ENCODE measurements around the gene UFM1. TPM values are rescaled to one million over a fixed set of nuclear protein-coding genes. Genes with fewer than 3 reads are reported as not detected.

The UFM1 gene
- total and polyA plus RNA-seq, 2 of the 4 experiments (the other 2 are of a cell fraction), result 43.5 to 94.5 TPM

GRCh38 chr13:38384171-38384570 lies 34.5 kb downstream of the UFM1 start:
- intact Hi-C loops (cut with micrococcal nuclease) (no loop called here), dilution Hi-C loops (cut with HindIII; ENCODE audit: low sequenced_read_pairs, unreplicated experiment) (no loop called here), in situ Hi-C loops (cut with MboI; ENCODE audit: low sequenced_read_pairs) (no loop called here)
- no peaks in the 10 kb centered on the region for H3K9me1 ChIP-seq (ENCODE audit: insufficient read depth, low read length)
- H3K23ac ChIP-seq (ENCODE audit: low read depth, low read length), result no peak overlapping the region
- H2AFZ ChIP-seq (replicated peaks; ENCODE audit: low read length, poor library complexity), result no peak overlapping the region
- H2BK20ac ChIP-seq (ENCODE audit: low read depth, low read length), result no peak overlapping the region
- H3K27me3 ChIP-seq (ENCODE audit: control insufficient read depth, insufficient read depth, low read length), result no peaks in the 10 kb centered on the region; the same call in none of the 2 replicates
- H4K20me1 ChIP-seq (ENCODE audit: insufficient read depth, low read length), result no peaks in the 10 kb centered on the region
- H3K18ac ChIP-seq (ENCODE audit: low read depth, low read length), result no peak overlapping the region
- no peak overlapping the region for H3K56ac ChIP-seq (ENCODE audit: extremely low read depth, insufficient read depth, low read length)
- WGBS, 2 experiments (ENCODE audit: extremely low coverage in 2 of 2, insufficient read length in 1 of 2), result no CpG with 5 or more reads among the region's 3 CpGs
- no peak overlapping the region for H4K91ac ChIP-seq (ENCODE audit: insufficient read depth, low read depth, low read length)
- no peaks in the 10 kb centered on the region for H3K79me1 ChIP-seq (ENCODE audit: low read depth in 1 of 2, low read length in 2 of 2)
- BruUV-seq (replicated peaks), result no TSS peak
- no peaks in the 10 kb centered on the region for H3K4me1 ChIP-seq (ENCODE audit: control insufficient read depth, insufficient read depth, low read length)
- no peak overlapping the region for H2AK5ac ChIP-seq (ENCODE audit: low read depth, low read length)
- H2BK15ac ChIP-seq (ENCODE audit: low read depth, low read length), result no peak overlapping the region
- H3K9me3 ChIP-seq (ENCODE audit: control insufficient read depth, insufficient read depth, low read length), result no peaks in the 10 kb centered on the region
- no peak overlapping the region for H3K27ac ChIP-seq (ENCODE audit: insufficient read depth, low read length)
- no peak overlapping the region for H4K8ac ChIP-seq (ENCODE audit: low read depth in 2 of 2, low read length in 2 of 2)
- H2AK9ac ChIP-seq (replicated peaks; ENCODE audit: low read depth, low read length, poor library complexity), result no peak overlapping the region
- no peak overlapping the region for H4K5ac ChIP-seq (ENCODE audit: low read depth, low read length)
- TF ChIP-seq FOS (IDR thresholded peaks at IDR 0.05; ENCODE audit: low read depth, low read length) (no peak), NFE2L2 (IDR thresholded peaks at IDR 0.05; ENCODE audit: low read depth, low read length) (no peak), MAZ (IDR thresholded peaks at IDR 0.05; ENCODE audit: borderline replicate concordance, low read depth, low read length) (no peak), USF2 (IDR thresholded peaks at IDR 0.05; ENCODE audit: low read depth, low read length) (no peak), MAFK (IDR thresholded peaks at IDR 0.05; ENCODE audit: low read depth, low read length) (no peak), CHD1 (IDR thresholded peaks at IDR 0.05; ENCODE audit: low read depth, low read length) (no peak), RAD21 (IDR thresholded peaks at IDR 0.05; ENCODE audit: low read length) (no peak), ELK1 (IDR thresholded peaks at IDR 0.05; ENCODE audit: borderline replicate concordance, low read depth, low read length) (no peak), RFX5 (IDR thresholded peaks at IDR 0.05; ENCODE audit: low read depth, low read length) (no peak), MXI1 (IDR thresholded peaks at IDR 0.05; ENCODE audit: borderline replicate concordance, low read depth, low read length) (no peak), CEBPB (IDR thresholded peaks at IDR 0.05; ENCODE audit: low read depth, low read length) (no peak), BHLHE40 (IDR thresholded peaks at IDR 0.05; ENCODE audit: low read depth, low read length) (no peak), POLR2A (IDR thresholded peaks at IDR 0.05; ENCODE audit: low read depth, low read length) (no peak), SMC3 (IDR thresholded peaks at IDR 0.05; ENCODE audit: low read depth, low read length) (no peak), RCOR1 (IDR thresholded peaks at IDR 0.05; ENCODE audit: insufficient replicate concordance, low read length) (no peak)
- TF ChIP-seq, protein P1, sequence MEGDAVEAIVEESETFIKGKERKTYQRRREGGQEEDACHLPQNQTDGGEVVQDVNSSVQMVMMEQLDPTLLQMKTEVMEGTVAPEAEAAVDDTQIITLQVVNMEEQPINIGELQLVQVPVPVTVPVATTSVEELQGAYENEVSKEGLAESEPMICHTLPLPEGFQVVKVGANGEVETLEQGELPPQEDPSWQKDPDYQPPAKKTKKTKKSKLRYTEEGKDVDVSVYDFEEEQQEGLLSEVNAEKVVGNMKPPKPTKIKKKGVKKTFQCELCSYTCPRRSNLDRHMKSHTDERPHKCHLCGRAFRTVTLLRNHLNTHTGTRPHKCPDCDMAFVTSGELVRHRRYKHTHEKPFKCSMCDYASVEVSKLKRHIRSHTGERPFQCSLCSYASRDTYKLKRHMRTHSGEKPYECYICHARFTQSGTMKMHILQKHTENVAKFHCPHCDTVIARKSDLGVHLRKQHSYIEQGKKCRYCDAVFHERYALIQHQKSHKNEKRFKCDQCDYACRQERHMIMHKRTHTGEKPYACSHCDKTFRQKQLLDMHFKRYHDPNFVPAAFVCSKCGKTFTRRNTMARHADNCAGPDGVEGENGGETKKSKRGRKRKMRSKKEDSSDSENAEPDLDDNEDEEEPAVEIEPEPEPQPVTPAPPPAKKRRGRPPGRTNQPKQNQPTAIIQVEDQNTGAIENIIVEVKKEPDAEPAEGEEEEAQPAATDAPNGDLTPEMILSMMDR (conservative IDR thresholded peaks at IDR 0.05; ENCODE audit: low read depth, low read length), result no peak
- H2BK5ac ChIP-seq (ENCODE audit: low read depth, low read length, poor library complexity, severe bottlenecking), result no peak overlapping the region
- POLR2A ChIA-PET (ENCODE audit: unreplicated experiment), result no interaction called here
- no peak overlapping the region for H3K9ac ChIP-seq (ENCODE audit: low read depth, low read length)
- no peak overlapping the region for H3K4me2 ChIP-seq (ENCODE audit: low read depth, low read length)
- H2BK120ac ChIP-seq (ENCODE audit: low read depth, low read length), result no peak overlapping the region
- CTCF ChIA-PET, result no interaction called here
- DNase-seq (no peak), ATAC-seq (ENCODE audit: low read depth) (no peak)
- H3K4ac ChIP-seq (ENCODE audit: low read depth, low read length), result no peak overlapping the region
- H3K36me3 ChIP-seq (ENCODE audit: control insufficient read depth, insufficient read depth, low read length), result no peaks in the 10 kb centered on the region
- H3K4me3 ChIP-seq (ENCODE audit: insufficient read depth, low read depth, low read length), result no peak overlapping the region
- no peak overlapping the region for H3K14ac ChIP-seq (replicated peaks; ENCODE audit: low read depth, low read length)
